ENCODE data around the gene YARS2. TPM values are rescaled to one million over a fixed set of nuclear protein-coding genes. Genes with fewer than 3 reads are reported as not detected.

Gene YARS2
- polyA plus RNA-seq, 1 donor from 2014 or later: 25.6 TPM

DNA sequence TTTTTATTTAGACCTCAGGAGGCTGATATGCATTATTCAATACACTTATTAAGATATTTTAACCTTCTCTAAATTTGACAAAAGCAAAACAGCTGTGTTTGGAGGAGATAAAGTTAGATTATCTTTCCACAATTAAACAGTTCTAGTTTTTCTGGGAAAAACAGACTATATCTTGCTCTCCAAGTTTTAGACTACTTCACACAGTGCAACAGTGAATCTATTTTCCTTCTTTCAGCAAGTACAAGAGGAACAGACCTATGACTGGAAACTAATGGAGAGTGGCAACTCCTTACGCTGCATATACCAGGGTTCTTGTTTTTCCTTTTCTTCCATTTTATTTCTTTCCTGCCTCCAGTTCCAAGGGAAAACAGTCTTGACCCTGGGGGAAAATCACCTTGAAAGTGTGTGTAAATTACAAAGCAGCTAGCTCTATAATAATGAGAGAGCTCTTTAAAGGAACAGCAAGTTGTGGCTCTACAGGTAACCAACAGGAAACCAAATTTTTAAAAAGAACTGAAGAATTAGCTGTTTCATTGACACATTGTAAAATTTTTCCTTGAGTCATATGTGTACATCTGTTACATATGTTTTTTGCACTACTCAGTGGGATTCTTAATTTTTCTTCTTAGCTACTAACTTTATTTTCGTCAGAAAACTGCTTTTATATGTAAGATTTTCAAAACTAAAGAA is 49.2 kb downstream of the YARS2 start:
- Histone ChIP-seq H2AFZ (ENCODE audit: low read depth, low read length) (no peak overlapping the region), H3K27me3 (ENCODE audit: insufficient read depth, low read depth, low read length) (no peaks in the 10 kb centered on the region), H3K9me2 (ENCODE audit: insufficient read depth, low read length) (no peaks in the 10 kb centered on the region), H3K27ac (ENCODE audit: low read length) (no peak overlapping the region), H3K4me2 (ENCODE audit: low read length) (no peak overlapping the region), H3K79me2 (replicated peaks; ENCODE audit: insufficient read depth, low read length) (no peaks in the 10 kb centered on the region), H3F3A (ENCODE audit: insufficient read depth, low read length, poor library complexity, severe bottlenecking) (no peaks in the 10 kb centered on the region), H4K20me1 (ENCODE audit: insufficient read depth) (no peaks in the 10 kb centered on the region), H3K4me3 (ENCODE audit: low read length) (no peak overlapping the region), H3K36me3 (ENCODE audit: insufficient read depth, low read length) (peaks cover 11% of the 10 kb centered on the region), H3K9ac (ENCODE audit: low read length) (no peak overlapping the region), H3K9me3 (ENCODE audit: low read length) (no peaks in the 10 kb centered on the region)
- TF ChIP-seq TAF1 (IDR thresholded peaks at IDR 0.05; ENCODE audit: low read depth): no peak
- TF ChIP-seq EP300 (conservative IDR thresholded peaks at IDR 0.05; ENCODE audit: poor library complexity, severe bottlenecking): no peak
- TF ChIP-seq REST (IDR thresholded peaks at IDR 0.05; ENCODE audit: borderline replicate concordance): no peak
- TF ChIP-seq POLR2AphosphoS5 (IDR thresholded peaks at IDR 0.05): no peak
- no peak for TF ChIP-seq RAD21 (conservative IDR thresholded peaks at IDR 0.05)
- no peak for TF ChIP-seq EZH2 (IDR thresholded peaks at IDR 0.05; ENCODE audit: borderline replicate concordance, insufficient read depth, low read length, poor library complexity, severe bottlenecking)
- no peak for TF ChIP-seq SMC3 (conservative IDR thresholded peaks at IDR 0.05; ENCODE audit: poor library complexity)
- TF ChIP-seq MXI1 (conservative IDR thresholded peaks at IDR 0.05; ENCODE audit: poor library complexity, severe bottlenecking): no peak
- no peak for TF ChIP-seq CTCF (IDR thresholded peaks at IDR 0.05; ENCODE audit: poor library complexity, severe bottlenecking)

GRCh38 chr12:32705783-32706182 is 49.9 kb downstream of the YARS2 start:
- H3K9me2 ChIP-seq (ENCODE audit: insufficient read depth, low read length): no peaks in the 10 kb centered on the region
- TF ChIP-seq RAD21 (conservative IDR thresholded peaks at IDR 0.05): no peak
- no peak for TF ChIP-seq SMC3 (conservative IDR thresholded peaks at IDR 0.05; ENCODE audit: poor library complexity)
- TF ChIP-seq POLR2AphosphoS5 (IDR thresholded peaks at IDR 0.05): no peak
- TF ChIP-seq EZH2 (IDR thresholded peaks at IDR 0.05; ENCODE audit: borderline replicate concordance, insufficient read depth, low read length, poor library complexity, severe bottlenecking): no peak
- TF ChIP-seq REST (IDR thresholded peaks at IDR 0.05; ENCODE audit: borderline replicate concordance): no peak
- TF ChIP-seq CTCF (IDR thresholded peaks at IDR 0.05; ENCODE audit: poor library complexity, severe bottlenecking): no peak
- TF ChIP-seq EP300 (conservative IDR thresholded peaks at IDR 0.05; ENCODE audit: poor library complexity, severe bottlenecking): no peak
- no peak for TF ChIP-seq MXI1 (conservative IDR thresholded peaks at IDR 0.05; ENCODE audit: poor library complexity, severe bottlenecking)
- no peak for TF ChIP-seq TAF1 (IDR thresholded peaks at IDR 0.05; ENCODE audit: low read depth)
- no peaks in the 10 kb centered on the region for H3K27me3 ChIP-seq (ENCODE audit: insufficient read depth, low read depth, low read length)
- H3K79me2 ChIP-seq (replicated peaks; ENCODE audit: insufficient read depth, low read length): no peaks in the 10 kb centered on the region
- H3K4me2 ChIP-seq (ENCODE audit: low read length): no peak overlapping the region
- H3K9me3 ChIP-seq (ENCODE audit: low read length): no peaks in the 10 kb centered on the region
- H3K36me3 ChIP-seq (ENCODE audit: insufficient read depth, low read length): peaks cover 7% of the 10 kb centered on the region
- no peak overlapping the region for H3K9ac ChIP-seq (ENCODE audit: low read length)
- H4K20me1 ChIP-seq (ENCODE audit: insufficient read depth): no peaks in the 10 kb centered on the region
- no peaks in the 10 kb centered on the region for H3F3A ChIP-seq (ENCODE audit: insufficient read depth, low read length, poor library complexity, severe bottlenecking)
- no peak overlapping the region for H2AFZ ChIP-seq (ENCODE audit: low read depth, low read length)
- H3K4me3 ChIP-seq (ENCODE audit: low read length): no peak overlapping the region
- H3K27ac ChIP-seq (ENCODE audit: low read length): no peak overlapping the region
